GM18909 (cell line): Measurements from ENCODE around the gene CDC26.
A peak's percentile ranks its signal among the peaks of the same experiment; 100 is the strongest.

Source experiments
- ATAC-seq: cut with Tn5 transposase; IDR thresholded peaks from one replicate; pipeline ENCODE4 v1.9.1; 2021; ENCODE audit warnings: mild to moderate bottlenecking; ENCODE audit not compliant: unreplicated experiment, poor library complexity

Gene CDC26

GRCh38 chr9:113275157-113276131 lies at the start of gene CDC26, which contains the start of gene PRPF4:
Gene CDC26, minus strand, starts transcription at chr9:113275572. Its CDS starts 3,065 bp downstream, at chr9:113272507.
Gene PRPF4, plus strand, starts transcription at chr9:113275658. Its CDS starts 86 bp downstream, at chr9:113275744.
- peak; percentile 99 for ATAC-seq

GRCh38 chr9:113322671-113323070 lies 47.3 kb upstream of the CDC26 start:
- no peak for ATAC-seq

GRCh38 chr9:113320051-113320450 lies 44.7 kb upstream of the CDC26 start:
- ATAC-seq, result no peak

GRCh38 chr9:113319054-113319453 lies 43.7 kb upstream of the CDC26 start:
- no peak for ATAC-seq

GRCh38 chr9:113317777-113318176 lies 42.4 kb upstream of the CDC26 start:
- ATAC-seq, result no peak

GRCh38 chr9:113316030-113316429 lies 40.7 kb upstream of the CDC26 start:
- no peak for ATAC-seq

- no peak for ATAC-seq
Observed at GRCh38 chr9:113315231-113315630, 39.9 kb upstream of the CDC26 start.

GRCh38 chr9:113313261-113313660 lies 37.9 kb upstream of the CDC26 start:
- no peak for ATAC-seq

GRCh38 chr9:113311961-113312360 lies 36.6 kb upstream of the CDC26 start:
- ATAC-seq, result no peak

- ATAC-seq, result no peak
Observed at GRCh38 chr9:113310538-113310937, 35.2 kb upstream of the CDC26 start.

- ATAC-seq, result no peak
Observed at GRCh38 chr9:113309204-113309813, 33.9 kb upstream of the CDC26 start.

- no peak for ATAC-seq
Observed at GRCh38 chr9:113307396-113307975, 32.1 kb upstream of the CDC26 start.

GRCh38 chr9:113306566-113306965 lies 31.2 kb upstream of the CDC26 start:
- no peak for ATAC-seq

- no peak for ATAC-seq
Observed at GRCh38 chr9:113302792-113303418, 27.5 kb upstream of the CDC26 start, which contains the start of gene RNF183. Gene RNF183, minus strand, starts transcription at chr9:113303376. Its CDS starts 5,192 bp downstream, at chr9:113298184.

GRCh38 chr9:113301548-113301947 lies 26.2 kb upstream of the CDC26 start:
- ATAC-seq, result no peak

- no peak for ATAC-seq
Observed at GRCh38 chr9:113299800-113300292, 24.5 kb upstream of the CDC26 start.

- no peak for ATAC-seq
Observed at GRCh38 chr9:113298924-113299770, 23.8 kb upstream of the CDC26 start.

- no peak for ATAC-seq
Observed at GRCh38 chr9:113298311-113298710, 22.9 kb upstream of the CDC26 start.

- ATAC-seq, result no peak
Observed at GRCh38 chr9:113296796-113297558, 21.6 kb upstream of the CDC26 start.
